ENCODE results near the gene LRP1B. TPM values are rescaled to one million over a fixed set of nuclear protein-coding genes. Genes with fewer than 3 reads are reported as not detected.
A peak's percentile ranks its signal among the peaks of the same experiment; 100 is the strongest.

LRP1B gene
- total and polyA plus RNA-seq, 2 donors (not counting 1 experiment from before 2014, with no cell fraction given) = under 0.01 to 0.01 TPM

- no peaks in the 10 kb centered on the region for H3K9me3 ChIP-seq (ENCODE audit: control insufficient read depth, insufficient read depth, low read depth, low read length)
- H3K36me3 ChIP-seq (ENCODE audit: control insufficient read depth, insufficient read depth, low read length) = no peaks in the 10 kb centered on the region
- no peak overlapping the region for H3K9ac ChIP-seq (ENCODE audit: insufficient read depth, low read length)
- H2AFZ ChIP-seq (ENCODE audit: low read length) = no peak overlapping the region
- no peak overlapping the region for H3K4me2 ChIP-seq (ENCODE audit: extremely low read depth, insufficient read depth, low read length)
- H3K27ac ChIP-seq (ENCODE audit: insufficient read depth, low read length) = no peak overlapping the region
- no peaks in the 10 kb centered on the region for H3K27me3 ChIP-seq (ENCODE audit: control insufficient read depth, insufficient read depth, low read length)
- H3K4me1 ChIP-seq (ENCODE audit: control insufficient read depth, extremely low read depth, insufficient read depth, low read length) = no peaks in the 10 kb centered on the region
- H3K4me3 ChIP-seq (replicated peaks in 1 of 4; ENCODE audit: control extremely low read depth in 1 of 4, insufficient read depth in 1 of 4, low read depth in 3 of 4, low read length in 4 of 4) = no peak overlapping the region
- no peaks in the 10 kb centered on the region for H4K20me1 ChIP-seq (ENCODE audit: control insufficient read depth, extremely low read depth, insufficient read depth, low read length)
- TF ChIP-seq, protein P1, sequence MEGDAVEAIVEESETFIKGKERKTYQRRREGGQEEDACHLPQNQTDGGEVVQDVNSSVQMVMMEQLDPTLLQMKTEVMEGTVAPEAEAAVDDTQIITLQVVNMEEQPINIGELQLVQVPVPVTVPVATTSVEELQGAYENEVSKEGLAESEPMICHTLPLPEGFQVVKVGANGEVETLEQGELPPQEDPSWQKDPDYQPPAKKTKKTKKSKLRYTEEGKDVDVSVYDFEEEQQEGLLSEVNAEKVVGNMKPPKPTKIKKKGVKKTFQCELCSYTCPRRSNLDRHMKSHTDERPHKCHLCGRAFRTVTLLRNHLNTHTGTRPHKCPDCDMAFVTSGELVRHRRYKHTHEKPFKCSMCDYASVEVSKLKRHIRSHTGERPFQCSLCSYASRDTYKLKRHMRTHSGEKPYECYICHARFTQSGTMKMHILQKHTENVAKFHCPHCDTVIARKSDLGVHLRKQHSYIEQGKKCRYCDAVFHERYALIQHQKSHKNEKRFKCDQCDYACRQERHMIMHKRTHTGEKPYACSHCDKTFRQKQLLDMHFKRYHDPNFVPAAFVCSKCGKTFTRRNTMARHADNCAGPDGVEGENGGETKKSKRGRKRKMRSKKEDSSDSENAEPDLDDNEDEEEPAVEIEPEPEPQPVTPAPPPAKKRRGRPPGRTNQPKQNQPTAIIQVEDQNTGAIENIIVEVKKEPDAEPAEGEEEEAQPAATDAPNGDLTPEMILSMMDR (conservative IDR thresholded peaks at IDR 0.05 in 1 of 2, IDR thresholded peaks at IDR 0.05 in 1 of 2; ENCODE audit: low read depth in 1 of 2, low read length in 2 of 2) = no peak
- no peak for TF ChIP-seq EZH2 (IDR thresholded peaks at IDR 0.05; ENCODE audit: low read length, missing control alignments)
- H3K79me2 ChIP-seq (ENCODE audit: control insufficient read depth, insufficient read depth, low read length) = no peaks in the 10 kb centered on the region
- peak; percentile 98 to 99 for DNase-seq (ENCODE audit: low read depth in 2 of 2)
These were observed 789.4 kb downstream of the LRP1B start for GRCh38 chr2:141341444-141341843.

GRCh38 chr2:141331127-141331526 is 799.7 kb downstream of the LRP1B start:
- Histone ChIP-seq H3K4me3 (replicated peaks in 1 of 4; ENCODE audit: control extremely low read depth in 1 of 4, insufficient read depth in 1 of 4, low read depth in 3 of 4, low read length in 4 of 4) (no peak overlapping the region), H3K4me1 (ENCODE audit: control insufficient read depth, extremely low read depth, insufficient read depth, low read length) (no peaks in the 10 kb centered on the region), H3K36me3 (ENCODE audit: control insufficient read depth, insufficient read depth, low read length) (no peaks in the 10 kb centered on the region), H4K20me1 (ENCODE audit: control insufficient read depth, extremely low read depth, insufficient read depth, low read length) (no peaks in the 10 kb centered on the region), H3K4me2 (ENCODE audit: extremely low read depth, insufficient read depth, low read length) (no peak overlapping the region), H3K79me2 (ENCODE audit: control insufficient read depth, insufficient read depth, low read length) (no peaks in the 10 kb centered on the region), H3K9me3 (ENCODE audit: control insufficient read depth, insufficient read depth, low read depth, low read length) (no peaks in the 10 kb centered on the region), H3K27ac (ENCODE audit: insufficient read depth, low read length) (no peak overlapping the region), H3K27me3 (ENCODE audit: control insufficient read depth, insufficient read depth, low read length) (no peaks in the 10 kb centered on the region), H2AFZ (ENCODE audit: low read length) (no peak overlapping the region), H3K9ac (ENCODE audit: insufficient read depth, low read length) (no peak overlapping the region)
- DNase-seq (ENCODE audit: low read depth in 2 of 2) = peak; percentile 74 to 82
- TF ChIP-seq, protein P1 (conservative IDR thresholded peaks at IDR 0.05 in 1 of 2, IDR thresholded peaks at IDR 0.05 in 1 of 2; ENCODE audit: low read depth in 1 of 2, low read length in 2 of 2) = no peak
- TF ChIP-seq EZH2 (IDR thresholded peaks at IDR 0.05; ENCODE audit: low read length, missing control alignments) = no peak

DNA sequence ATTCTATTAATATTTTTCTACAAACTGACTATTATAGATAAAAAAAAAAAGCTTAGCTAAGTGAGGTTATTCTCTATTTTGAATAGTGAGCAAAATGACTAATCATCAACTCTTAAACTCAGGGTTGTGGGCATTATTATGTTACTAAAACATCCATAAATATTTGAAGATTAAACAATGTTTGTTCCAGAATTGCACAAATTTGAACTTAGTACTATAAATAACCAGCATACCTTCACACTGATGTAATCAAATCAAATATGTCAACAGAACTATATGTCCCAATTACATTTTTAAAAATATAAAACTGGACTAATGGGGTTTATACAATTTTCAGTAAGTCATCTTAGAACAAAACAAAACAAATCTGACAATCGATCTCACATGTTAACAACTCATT is 800.9 kb downstream of the LRP1B start:
- Histone ChIP-seq H3K4me2 (ENCODE audit: extremely low read depth, insufficient read depth, low read length) (no peak overlapping the region), H3K4me3 (replicated peaks in 1 of 4; ENCODE audit: control extremely low read depth in 1 of 4, insufficient read depth in 1 of 4, low read depth in 3 of 4, low read length in 4 of 4) (no peak overlapping the region), H3K27ac (ENCODE audit: insufficient read depth, low read length) (no peak overlapping the region), H4K20me1 (ENCODE audit: control insufficient read depth, extremely low read depth, insufficient read depth, low read length) (no peaks in the 10 kb centered on the region), H3K9ac (ENCODE audit: insufficient read depth, low read length) (no peak overlapping the region), H3K4me1 (ENCODE audit: control insufficient read depth, extremely low read depth, insufficient read depth, low read length) (no peaks in the 10 kb centered on the region), H3K36me3 (ENCODE audit: control insufficient read depth, insufficient read depth, low read length) (no peaks in the 10 kb centered on the region), H3K27me3 (ENCODE audit: control insufficient read depth, insufficient read depth, low read length) (no peaks in the 10 kb centered on the region), H3K79me2 (ENCODE audit: control insufficient read depth, insufficient read depth, low read length) (no peaks in the 10 kb centered on the region), H3K9me3 (ENCODE audit: control insufficient read depth, insufficient read depth, low read depth, low read length) (no peaks in the 10 kb centered on the region), H2AFZ (ENCODE audit: low read length) (no peak overlapping the region)
- DNase-seq (ENCODE audit: low read depth in 2 of 2) = peak; percentile 38 to 92
- TF ChIP-seq, protein P1 (conservative IDR thresholded peaks at IDR 0.05 in 1 of 2, IDR thresholded peaks at IDR 0.05 in 1 of 2; ENCODE audit: low read depth in 1 of 2, low read length in 2 of 2) = no peak
- no peak for TF ChIP-seq EZH2 (IDR thresholded peaks at IDR 0.05; ENCODE audit: low read length, missing control alignments)

Data from fibroblast of lung (primary cell).